Testis (tissue), 3 donors: ENCODE results near the gene ZNF423. TPM values are rescaled to one million over a fixed set of nuclear protein-coding genes. Genes with fewer than 3 reads are reported as not detected.

ENCODE experiments used
- DNase-seq: peaks from one replicate; pipeline ENCODE4 v3.0.0-alpha.2; 2019
- H3K27ac ChIP-seq, 2 donors: fragments of 200-600 bp; sonication (generic); one replicate each; pipeline ENCODE4 v1.5.1; 2019
- H3K27me3 ChIP-seq: fragments of 200-600 bp; sonication (generic); one replicate; pipeline ENCODE4 v1.5.1; 2019
- H3K36me3 ChIP-seq: fragments of 200-600 bp; sonication (generic); one replicate; pipeline ENCODE4 v1.5.1; 2017; ENCODE audit warnings: low read depth; ENCODE audit errors: missing control alignments
- H3K4me1 ChIP-seq: fragments of 200-600 bp; sonication (generic); one replicate; pipeline ENCODE4 v1.5.1; 2019
- H3K4me3 ChIP-seq, 2 donors: fragments of 200-600 bp; sonication (generic); one replicate each; pipeline ENCODE4 v1.5.1; 2017 to 2019
- H3K9me3 ChIP-seq: fragments of 200-600 bp; sonication (generic); one replicate; pipeline ENCODE4 v1.5.1; 2017
- CTCF ChIP-seq, 3 experiments: fragments of 450-650 bp in 2 of 3; fragments of 200-600 bp in 1 of 3; sonication (generic) in 1 of 3; IDR thresholded peaks; one replicate each; pipeline ENCODE4 v1.5.1; 2016 to 2019; ENCODE audit warnings: antibody characterized with exemption in 3 of 3, mild to moderate bottlenecking in 2 of 3, moderate library complexity in 1 of 3
- POLR2A ChIP-seq: fragments of 450-650 bp; IDR thresholded peaks from one replicate; pipeline ENCODE4 v1.6.1; 2017; ENCODE audit warnings: antibody characterized with exemption, mild to moderate bottlenecking, moderate library complexity
- WGBS, 2 donors: methylation state at CpG; one replicate each; pipeline ENCODE4 v1.1.5; 2018; 5-methylcytosine and 5-hydroxymethylcytosine counted together
- intact Hi-C: fragments of 100-400 bp; cut with DNase I; formaldehyde crosslinking; loops from one replicate; pipeline ENCODE4 v1.15.1; 2023; ENCODE audit warnings: low total_unique reads
- polyA plus RNA-seq: library from polyadenylated mRNA; stranded (reverse); fragments of 350-450 nt; fragmentation: Illumina TruSeq; extraction: RNeasy Lipid Tissue Mini Kit (QIAGEN cat#74804); gene quantifications from one replicate; pipeline ENCODE4 v1.2.3, GENCODE V29; 2014; ENCODE audit warnings: low read depth, low replicate concordance; ENCODE audit not compliant: insufficient read depth
- total RNA-seq, 2 donors: library from RNA; depleted of rRNA; stranded (reverse); fragments of >200 nt; gene quantifications; one replicate each; pipeline ENCODE4 v1.2.3, GENCODE V29; 2016

The ZNF423 gene
- total and polyA plus RNA-seq, 3 donors from 2014 or later, result 8.9 to 19.0 (median 12.1) TPM

- Histone ChIP-seq H3K4me3 (no peak overlapping the region), H3K36me3 (no peaks in the 10 kb centered on the region), H3K9me3 (no peaks in the 10 kb centered on the region), H3K27ac (no peak overlapping the region), H3K27me3 (no peaks in the 10 kb centered on the region), H3K4me1 (no peaks in the 10 kb centered on the region)
- intact Hi-C loops, result no loop called here
- TF ChIP-seq POLR2A, result no peak
- TF ChIP-seq CTCF (IDR thresholded peaks at IDR 0.05), result no peak
- no peak for DNase-seq
- WGBS, 2 donors, result 80 to 89% methylated on average over 10 of the region's 10 CpGs
These were observed 303.5 kb downstream of the ZNF423 start for GRCh38 chr16:49552313-49552928.

GRCh38 chr16:49550666-49551065 is 305.2 kb downstream of the ZNF423 start:
- WGBS, 2 donors, result 92% methylated on average over 4 to 6 of the region's 6 CpGs
- TF ChIP-seq CTCF (IDR thresholded peaks at IDR 0.05) (no peak), POLR2A (no peak)
- intact Hi-C loops, result no loop called here

GRCh38 chr16:49550140-49550539 is 305.8 kb downstream of the ZNF423 start:
- H3K4me1 ChIP-seq, result no peaks in the 10 kb centered on the region
- H3K4me3 ChIP-seq, result no peak overlapping the region
- no peak overlapping the region for H3K27ac ChIP-seq
- H3K27me3 ChIP-seq, result no peaks in the 10 kb centered on the region
- intact Hi-C loops, result no loop called here
- DNase-seq, result no peak
- WGBS, 2 donors, result 83 to 87% methylated on average over 5 of the region's 5 CpGs
- TF ChIP-seq CTCF (IDR thresholded peaks at IDR 0.05) (no peak), POLR2A (no peak)
- no peaks in the 10 kb centered on the region for H3K36me3 ChIP-seq
- H3K9me3 ChIP-seq, result no peaks in the 10 kb centered on the region

More at GRCh38 chr16:49550666-49551065, 305.2 kb downstream of the ZNF423 start:
- Histone ChIP-seq H3K27ac (no peak overlapping the region), H3K27me3 (no peaks in the 10 kb centered on the region), H3K36me3 (no peaks in the 10 kb centered on the region), H3K9me3 (no peaks in the 10 kb centered on the region), H3K4me1 (no peaks in the 10 kb centered on the region), H3K4me3 (no peak overlapping the region)
- no peak for DNase-seq

- 67 to 70% methylated on average over 14 of the region's 14 CpGs for WGBS, 2 donors
- Histone ChIP-seq H3K27me3 (no peaks in the 10 kb centered on the region), H3K36me3 (no peaks in the 10 kb centered on the region), H3K9me3 (no peaks in the 10 kb centered on the region), H3K27ac (no peak overlapping the region), H3K4me1 (no peaks in the 10 kb centered on the region), H3K4me3 (no peak overlapping the region)
- TF ChIP-seq POLR2A, result no peak
- no peak for TF ChIP-seq CTCF (IDR thresholded peaks at IDR 0.05)
- DNase-seq, result no peak
- intact Hi-C loops, result no loop called here
These were observed 307.5 kb downstream of the ZNF423 start for GRCh38 chr16:49548325-49548970.

- intact Hi-C loops, result no loop called here
- Histone ChIP-seq H3K4me3 (no peak overlapping the region), H3K36me3 (no peaks in the 10 kb centered on the region), H3K27ac (no peak overlapping the region), H3K27me3 (no peaks in the 10 kb centered on the region), H3K4me1 (no peaks in the 10 kb centered on the region), H3K9me3 (no peaks in the 10 kb centered on the region)
- WGBS, 2 donors, result 92 to 99% methylated on average over 7 to 9 of the region's 9 CpGs
- DNase-seq, result no peak
- TF ChIP-seq CTCF (IDR thresholded peaks at IDR 0.05) (no peak), POLR2A (no peak)
These were observed 308.5 kb downstream of the ZNF423 start for GRCh38 chr16:49547448-49547847.
